GOT3 (cell line): ENCODE measurements around the gene DUS1L.
"Not testable (repeated sequence)": the region's sequence is repeated elsewhere in the genome, so short reads cannot be mapped to it uniquely, and the experiment has no call there.

Source experiments
- DNase-seq: peaks from one replicate; lab custom pipeline; 2025; ENCODE audit warnings: mixed read lengths; lab: John Stamatoyannopoulos, UW

DUS1L gene

DNA sequence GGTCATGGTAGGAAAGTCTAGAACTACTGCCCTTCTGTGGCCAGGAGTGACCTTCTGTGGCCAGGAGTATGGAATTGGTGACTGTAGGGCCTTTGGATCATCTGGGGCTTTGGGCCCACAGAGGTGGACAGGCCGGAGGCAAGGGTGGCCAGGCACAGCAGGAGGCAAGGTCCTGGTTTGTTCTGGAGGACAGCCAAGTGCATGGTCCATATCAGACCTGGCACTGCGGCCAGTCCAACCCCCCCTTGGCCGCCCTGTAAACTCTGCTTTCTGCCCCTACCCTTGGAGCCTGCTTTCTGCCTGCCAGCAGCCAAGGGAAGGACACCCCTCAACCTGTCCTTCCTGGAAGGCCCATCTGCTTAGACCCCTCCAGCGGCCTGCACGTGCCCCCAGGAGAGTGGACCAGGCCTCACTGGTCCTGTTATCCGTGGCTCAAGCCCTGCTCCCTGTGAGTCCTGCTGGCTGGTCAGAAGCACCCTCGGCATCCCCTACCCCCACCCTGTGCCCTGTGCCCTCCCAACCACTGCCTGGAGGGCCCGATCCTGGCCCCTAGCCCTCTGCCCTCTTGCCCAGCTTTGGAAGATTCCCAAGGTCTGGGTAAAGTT lies 25.8 kb downstream of the DUS1L start:
- no peak for DNase-seq

DNA sequence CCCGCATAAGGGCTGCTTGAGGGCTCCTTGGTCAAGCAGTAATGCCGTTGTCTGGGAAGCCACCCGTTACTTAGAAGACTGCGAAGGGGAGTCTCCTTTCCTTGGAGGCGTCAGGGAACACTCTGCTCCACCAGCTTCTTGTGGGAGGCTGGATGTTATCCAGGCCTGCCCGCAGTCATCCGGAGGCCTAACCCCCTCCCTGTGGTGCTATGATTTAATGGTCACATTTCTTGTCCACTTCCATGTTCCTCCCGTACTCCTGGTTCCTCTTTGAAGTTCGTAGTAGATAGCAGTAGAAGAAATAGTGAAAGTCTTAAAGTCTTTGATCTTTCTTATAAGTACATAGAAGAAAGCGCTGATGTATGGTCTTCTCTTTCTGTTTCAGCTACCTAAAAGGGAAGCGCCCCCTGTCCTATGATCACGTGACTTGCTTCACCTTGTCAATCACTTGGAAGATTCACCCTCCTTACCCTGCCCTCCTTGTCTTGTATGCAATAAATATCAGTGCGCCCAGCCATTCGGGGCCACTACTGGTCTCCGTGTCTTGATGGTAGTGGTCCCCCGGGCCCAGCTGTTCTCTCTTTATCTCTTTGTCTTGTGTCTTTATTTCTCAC lies 26.7 kb downstream of the DUS1L start:
- not testable (repeated sequence) for DNase-seq

DNA sequence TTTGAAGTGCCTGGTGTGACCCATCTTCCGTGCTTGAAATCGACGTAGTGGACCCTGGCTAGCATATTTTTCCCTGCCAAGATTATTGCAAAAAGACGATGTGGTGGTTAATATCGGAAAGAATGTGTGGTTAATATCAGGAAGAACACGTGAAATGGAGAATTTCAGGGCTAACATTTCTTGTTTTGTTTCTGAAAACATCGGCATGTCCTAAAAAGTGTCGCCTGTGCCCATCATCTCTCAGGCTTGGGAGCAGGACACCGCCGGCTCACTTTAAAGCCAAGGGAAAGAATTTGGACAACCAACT lies 27.8 kb downstream of the DUS1L start:
- DNase-seq, result no peak

DNA sequence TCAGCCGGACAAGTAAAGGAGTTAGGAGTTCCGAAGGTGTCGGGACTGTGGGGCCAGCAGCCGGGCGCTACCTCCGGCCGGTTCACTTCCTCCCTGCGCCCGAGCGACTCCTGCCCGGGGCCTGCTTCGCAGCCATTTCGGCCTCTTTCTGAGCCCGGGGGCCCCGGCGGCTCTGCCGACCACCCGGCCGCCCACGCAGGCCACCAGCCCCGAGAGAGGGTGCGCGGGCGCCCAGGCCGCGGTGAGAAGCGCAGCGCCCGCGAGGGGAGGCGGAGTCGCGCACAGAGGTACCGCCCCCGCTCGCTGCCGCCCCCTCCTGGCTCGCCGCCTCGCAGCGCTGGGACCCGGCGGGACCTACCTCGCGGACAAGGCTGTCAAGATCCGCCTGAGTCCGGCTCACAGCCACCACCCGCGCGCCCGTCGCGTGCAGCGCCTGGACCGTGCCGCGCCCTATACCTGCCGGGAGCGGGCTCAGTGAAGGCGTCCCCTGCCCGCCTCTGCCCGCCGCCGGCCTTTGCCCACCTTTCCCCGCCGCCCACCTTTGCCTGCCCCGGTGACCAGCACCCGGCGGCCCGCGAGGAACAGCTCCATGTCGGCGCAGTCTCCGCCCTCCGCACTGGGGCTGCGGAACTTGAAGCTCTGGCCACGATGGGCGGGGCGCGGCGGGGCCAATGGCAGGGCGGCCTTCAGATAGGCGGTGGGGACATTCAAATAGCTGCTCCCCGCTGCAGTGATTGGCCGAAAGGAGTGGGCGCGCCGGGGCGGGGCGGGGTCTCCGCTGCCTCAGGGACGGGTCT lies 28.3 kb downstream of the DUS1L start, which contains the start of gene DCXR:
TSS of gene DCXR (minus strand) at position 606 of the 797 bp plus-strand sequence. CDS start at position 591, 15 bp downstream.
- peak; percentile 84 for DNase-seq

DNA sequence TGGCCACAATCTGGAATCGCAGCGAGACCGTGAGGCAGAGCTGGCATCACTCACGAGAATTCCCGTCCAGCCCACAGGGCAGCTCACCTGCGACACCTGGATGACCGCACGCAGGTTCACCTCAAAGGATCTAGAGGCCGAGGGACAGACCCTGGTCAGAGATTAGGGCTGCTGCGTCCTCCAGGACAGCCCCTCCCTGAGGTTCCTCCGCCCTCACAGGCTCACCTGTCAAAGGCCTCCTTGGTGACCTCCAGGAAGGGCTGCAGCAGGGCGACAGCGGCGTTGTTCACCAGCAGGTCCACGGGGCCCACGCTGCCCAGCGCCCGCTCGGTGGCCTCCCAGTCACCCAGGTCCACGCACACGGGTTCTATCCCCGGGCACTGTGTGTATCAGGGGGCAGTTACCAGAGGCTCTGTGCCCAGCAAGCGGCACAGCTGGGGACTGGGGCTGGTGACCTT lies 28.9 kb downstream of the DUS1L start:
- no peak for DNase-seq

DNA sequence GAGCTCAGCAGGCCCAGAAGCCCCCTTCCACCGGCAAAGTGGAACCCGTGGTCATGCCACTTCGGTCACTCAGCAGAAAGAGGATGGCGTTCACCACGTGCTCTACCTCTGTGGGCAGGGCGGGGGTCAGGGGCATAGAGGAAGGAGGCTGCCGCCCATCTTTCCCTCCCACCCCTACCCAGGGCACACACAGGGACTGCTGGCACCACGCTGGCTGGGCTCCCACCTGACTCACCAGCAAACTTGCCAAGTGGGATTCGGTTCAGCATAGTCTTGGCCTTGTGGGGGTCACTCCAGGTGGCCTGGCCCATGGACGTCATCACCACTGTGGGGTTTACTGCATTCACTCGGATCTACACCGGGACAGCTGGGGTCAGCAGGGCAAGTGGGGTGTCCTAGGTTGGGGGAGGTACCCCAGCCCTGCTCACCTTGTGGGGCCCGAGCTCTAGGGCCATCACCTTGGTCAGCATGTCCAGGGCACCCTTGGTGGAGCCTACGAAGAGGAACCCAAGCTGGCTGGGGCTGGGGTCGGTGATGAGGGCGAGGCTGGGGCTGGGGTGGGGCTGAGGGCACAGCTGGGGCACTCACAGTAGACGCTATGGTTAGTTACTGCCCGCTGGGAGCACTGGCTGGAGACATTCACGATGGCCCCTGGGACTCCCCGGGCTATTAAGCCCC lies 29.5 kb downstream of the DUS1L start:
- no peak for DNase-seq

DNA sequence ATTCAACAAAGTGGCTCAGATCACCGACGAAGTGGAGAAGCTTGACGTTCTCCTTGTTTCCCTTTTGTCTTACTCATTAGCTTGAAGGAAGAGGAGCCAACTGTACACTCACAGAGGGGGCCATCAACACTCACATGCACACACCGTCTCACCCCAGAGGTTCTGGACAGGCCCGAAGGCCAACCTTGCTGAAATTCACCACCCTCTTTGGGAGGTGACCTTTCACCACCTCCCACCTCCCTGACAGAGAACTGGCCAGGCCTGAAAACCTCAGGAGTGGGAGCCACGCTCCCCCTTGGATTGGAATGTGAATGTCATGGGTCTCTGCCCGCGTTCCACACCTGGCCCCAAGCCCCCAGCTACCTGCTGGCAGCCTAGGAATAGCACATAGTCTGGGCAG lies 30.1 kb downstream of the DUS1L start:
- DNase-seq, result no peak

DNA sequence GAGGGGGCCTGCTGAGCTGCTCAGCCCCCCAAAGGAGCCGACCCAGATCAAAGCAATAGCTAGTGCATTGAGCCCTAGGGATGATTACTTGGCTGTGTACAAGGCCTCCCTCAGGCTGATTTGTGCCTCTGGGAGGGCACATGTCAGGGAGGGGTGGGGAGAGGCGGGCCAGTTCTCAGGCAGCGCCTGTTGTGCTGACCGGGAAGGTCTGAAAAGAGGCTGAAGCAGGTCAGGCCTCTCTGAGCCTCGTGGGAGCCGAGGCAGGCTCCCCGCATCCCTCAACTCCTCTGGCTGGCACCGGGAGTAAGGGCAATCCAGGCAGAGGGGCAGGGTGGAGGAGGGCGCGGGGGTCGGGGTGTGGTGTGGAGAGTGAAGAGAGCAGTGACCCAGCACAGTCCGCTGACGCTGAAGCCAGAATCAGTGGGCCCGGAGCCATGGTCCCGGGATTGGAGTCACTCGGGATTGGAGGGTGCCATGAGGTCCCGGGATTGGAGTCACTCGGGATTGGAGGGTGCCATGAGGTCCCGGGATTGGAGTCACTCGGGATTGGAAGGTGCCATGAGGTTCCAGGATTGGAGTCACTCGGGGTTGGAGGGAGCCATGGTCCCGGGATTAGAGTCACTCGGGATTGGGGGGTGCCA lies 31.1 kb downstream of the DUS1L start:
- DNase-seq, result no peak

DNA sequence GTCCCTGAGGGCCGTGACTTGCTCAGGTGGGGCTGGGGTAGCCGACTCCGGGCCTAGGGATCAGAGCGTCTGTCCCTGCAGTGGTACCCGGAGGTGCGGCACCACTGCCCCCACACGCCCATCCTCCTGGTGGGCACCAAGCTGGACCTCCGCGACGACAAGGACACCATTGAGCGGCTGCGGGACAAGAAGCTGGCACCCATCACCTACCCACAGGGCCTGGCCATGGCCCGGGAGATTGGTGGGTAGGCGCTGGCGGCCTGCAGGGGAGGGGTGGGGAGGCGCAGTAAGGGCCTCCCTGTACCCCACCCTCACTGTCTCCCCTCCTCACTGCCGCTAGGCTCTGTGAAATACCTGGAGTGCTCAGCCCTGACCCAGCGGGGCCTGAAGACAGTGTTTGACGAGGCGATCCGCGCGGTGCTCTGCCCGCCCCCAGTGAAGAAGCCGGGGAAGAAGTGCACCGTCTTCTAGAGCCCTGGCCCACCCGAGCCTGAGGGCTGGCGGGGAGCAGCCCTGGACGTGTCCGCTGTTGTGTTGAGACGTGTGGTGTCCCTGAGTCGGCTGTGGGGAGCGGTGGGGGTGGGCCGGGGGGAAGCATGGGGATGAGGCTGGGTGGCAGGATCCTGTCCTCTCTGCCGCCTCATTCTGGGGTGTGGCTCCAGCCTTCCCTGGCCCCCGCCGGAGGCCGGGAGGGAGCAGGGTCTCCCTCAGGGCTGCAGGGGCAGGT lies 32.1 kb downstream of the DUS1L start:
- DNase-seq, result no peak

DNA sequence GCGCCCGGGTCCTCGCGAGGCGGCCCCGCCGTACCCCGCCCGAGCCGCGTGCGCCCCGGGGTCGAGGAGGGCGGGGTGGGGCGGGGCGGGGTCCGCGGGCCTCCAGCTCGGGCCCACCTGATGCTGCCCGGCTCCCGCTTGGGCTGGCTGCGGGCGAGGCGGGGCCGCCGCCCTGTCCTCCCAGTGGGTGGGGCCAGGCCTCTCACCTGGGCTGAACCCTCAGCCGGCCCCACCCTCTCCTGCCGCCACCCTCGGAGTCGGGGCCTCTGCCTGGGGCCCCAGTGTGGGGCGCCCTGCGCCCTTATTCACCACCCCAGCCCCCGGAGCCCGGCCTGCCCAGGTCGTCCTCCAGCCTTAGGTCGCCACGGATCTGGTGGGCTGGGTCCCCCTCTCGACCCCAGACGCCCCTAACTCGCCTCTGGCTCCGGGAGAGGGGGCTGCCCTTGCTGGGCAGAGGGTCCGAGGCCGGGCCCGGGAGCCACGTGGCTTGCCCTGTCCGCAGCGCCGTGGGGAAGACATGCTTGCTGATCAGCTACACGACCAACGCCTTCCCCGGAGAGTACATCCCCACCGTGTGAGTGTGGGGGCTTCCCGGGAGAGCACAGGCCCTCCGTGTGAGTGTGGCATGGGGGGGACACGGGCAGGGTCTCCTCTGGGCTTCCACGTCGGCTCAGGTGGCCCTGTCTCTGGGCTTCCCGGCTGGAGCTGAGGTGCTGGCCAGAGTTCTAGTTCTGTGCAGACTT lies 33.5 kb downstream of the DUS1L start:
- DNase-seq, result no peak

DNA sequence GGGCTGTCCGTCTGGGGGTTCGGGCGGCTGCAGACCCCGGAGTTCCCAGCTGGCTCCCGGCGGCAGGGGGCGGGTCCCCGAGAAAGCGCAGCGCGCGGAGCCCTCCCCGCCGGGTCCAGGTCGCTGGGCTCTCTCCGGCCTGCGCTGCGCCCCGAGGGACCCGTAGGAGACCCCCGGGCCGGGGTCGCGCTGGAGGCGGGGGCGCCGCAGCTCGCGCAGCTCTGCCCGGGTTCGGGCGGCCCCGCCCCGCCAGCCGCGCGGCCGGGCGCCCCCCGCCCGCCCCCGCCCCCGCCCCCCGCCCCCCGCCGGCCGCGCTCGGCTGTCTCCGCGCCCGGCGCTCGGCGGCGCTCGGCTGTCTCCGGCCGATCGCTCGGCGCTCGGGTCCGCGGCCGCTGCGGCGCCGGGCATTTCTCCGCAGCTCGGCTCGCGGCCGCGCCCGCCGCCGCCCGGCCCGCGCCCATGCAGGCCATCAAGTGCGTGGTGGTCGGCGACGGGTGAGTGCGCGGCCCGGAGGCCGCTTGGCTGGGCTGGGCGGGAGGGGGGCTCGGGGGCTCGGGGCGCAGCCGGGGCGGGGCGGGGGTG lies 34.2 kb downstream of the DUS1L start, which contains the start of gene RAC3:
TSS of gene RAC3 (plus strand) at position 376 of the 582 bp plus-strand sequence. CDS start at position 460, 84 bp downstream.
- no peak for DNase-seq

DNA sequence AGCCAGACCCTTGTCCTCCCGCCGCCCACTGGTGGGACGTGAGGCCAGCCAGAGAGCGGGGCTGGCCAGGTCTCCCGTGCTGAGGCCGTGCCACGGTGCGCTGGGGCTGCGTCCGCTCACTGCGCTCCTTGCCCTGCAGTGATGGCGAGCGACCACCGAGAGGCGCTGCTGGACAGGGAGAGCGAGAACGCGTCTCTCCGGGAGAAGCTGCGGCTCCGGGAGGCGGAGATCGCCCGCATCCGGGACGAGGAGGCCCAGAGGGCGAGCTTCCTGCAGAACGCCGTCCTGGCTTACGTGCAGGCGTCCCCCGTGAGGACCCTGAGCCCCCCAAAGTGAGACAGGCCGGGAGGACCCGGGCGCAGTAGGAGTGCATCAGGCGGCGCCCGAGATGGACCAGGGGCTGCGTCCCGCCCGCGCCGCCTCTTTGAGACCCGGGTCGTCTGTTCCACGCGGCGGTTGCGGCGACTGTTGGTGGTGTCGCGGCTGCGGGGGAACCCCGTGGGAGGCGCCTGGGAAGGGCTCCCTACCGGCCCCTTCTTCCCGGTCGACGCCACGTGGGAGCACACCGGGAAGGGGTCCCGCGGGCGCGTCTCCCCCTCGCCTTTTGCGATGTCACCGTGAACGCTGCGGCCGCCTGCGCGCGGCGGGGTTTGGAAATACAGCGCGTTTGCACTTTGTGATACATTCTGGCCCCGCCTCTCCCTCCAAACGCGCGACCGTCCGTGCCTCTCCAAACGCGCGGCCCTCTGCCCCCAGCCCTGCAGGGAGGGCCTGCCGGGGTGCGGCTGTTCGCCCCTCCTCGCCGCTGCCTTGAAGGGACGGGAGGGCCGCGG lies 34.9 kb downstream of the DUS1L start:
- no peak for DNase-seq

DNA sequence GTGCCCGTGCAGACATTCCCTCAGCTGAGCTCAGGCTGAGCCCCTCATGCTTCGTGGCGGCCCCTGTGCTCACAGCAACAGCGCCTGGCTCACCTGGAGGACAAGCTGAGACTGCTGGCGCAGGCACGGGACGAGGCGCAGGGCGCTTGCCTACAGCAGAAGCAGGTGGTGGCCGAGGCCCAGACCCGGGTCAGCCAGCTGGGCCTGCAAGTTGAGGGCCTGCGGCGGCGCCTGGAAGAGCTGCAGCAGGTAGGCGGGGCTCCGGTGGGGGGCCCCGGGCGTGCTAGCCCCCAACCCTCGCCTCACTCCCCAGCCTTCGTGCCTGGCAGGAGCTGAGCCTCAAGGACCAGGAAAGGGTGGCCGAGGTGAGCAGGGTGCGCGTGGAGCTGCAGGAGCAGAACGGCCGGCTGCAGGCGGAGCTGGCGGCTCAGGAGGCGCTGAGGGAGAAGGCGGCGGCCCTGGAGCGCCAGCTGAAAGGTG lies 35.6 kb downstream of the DUS1L start:
- no peak for DNase-seq

DNA sequence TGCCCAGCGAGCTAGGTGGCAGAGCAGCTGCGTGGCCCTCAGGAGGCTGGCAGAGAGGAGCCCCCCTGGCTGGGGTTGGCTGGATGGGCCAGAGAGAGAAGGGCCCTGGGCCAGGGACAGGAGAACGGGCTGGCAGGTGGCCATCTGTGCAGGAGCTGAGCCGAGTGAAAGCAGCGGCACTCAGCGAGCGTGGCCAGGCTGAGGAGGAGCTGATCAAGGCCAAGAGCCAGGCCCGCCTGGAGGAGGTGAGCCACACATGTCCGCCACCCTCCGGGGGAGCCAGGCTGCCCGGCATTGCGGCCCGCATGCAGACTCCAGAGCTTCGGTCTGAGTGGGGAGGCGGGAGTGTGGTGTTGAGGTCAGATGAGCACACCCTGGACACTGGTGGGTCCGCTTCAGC lies 36.2 kb downstream of the DUS1L start:
- DNase-seq, result no peak

DNA sequence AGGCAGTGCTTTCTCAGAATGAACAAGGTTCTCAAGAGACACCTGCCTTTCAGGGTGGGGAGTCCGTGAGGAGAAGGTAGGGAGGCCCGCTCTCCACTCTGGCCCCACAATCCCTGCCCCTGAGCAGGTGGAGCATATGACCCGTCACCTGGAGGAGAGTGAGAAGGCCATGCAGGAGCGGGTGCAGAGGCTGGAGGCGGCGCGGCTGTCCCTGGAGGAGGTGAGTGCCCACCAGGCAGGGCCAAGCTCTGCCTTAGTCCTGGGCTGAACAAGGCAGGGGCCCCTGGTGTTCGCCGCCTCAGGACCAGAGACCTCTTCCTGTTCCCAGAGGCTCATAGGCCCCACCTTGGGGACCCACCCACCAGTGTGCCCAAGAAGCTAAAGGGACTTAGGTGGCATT lies 36.6 kb downstream of the DUS1L start:
- DNase-seq, result no peak

DNA sequence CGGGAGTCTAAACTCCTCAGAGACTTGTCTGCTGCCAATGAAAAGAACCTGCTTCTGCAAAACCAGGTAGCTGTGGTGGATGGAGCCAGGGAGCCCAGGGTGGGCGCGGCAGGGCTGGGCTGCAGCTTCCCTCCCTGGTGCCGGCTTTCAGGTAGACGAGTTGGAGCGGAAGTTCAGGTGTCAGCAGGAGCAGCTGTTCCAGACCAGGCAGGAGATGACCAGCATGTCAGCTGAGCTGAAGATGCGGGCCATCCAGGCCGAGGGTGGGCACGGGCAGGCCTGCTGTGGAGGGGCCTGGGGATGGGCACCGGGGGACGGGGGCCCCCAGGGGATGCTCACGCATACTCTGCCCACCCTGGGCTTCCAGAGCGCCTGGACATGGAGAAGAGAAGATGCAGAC lies 37.4 kb downstream of the DUS1L start:
- DNase-seq, result no peak

DNA sequence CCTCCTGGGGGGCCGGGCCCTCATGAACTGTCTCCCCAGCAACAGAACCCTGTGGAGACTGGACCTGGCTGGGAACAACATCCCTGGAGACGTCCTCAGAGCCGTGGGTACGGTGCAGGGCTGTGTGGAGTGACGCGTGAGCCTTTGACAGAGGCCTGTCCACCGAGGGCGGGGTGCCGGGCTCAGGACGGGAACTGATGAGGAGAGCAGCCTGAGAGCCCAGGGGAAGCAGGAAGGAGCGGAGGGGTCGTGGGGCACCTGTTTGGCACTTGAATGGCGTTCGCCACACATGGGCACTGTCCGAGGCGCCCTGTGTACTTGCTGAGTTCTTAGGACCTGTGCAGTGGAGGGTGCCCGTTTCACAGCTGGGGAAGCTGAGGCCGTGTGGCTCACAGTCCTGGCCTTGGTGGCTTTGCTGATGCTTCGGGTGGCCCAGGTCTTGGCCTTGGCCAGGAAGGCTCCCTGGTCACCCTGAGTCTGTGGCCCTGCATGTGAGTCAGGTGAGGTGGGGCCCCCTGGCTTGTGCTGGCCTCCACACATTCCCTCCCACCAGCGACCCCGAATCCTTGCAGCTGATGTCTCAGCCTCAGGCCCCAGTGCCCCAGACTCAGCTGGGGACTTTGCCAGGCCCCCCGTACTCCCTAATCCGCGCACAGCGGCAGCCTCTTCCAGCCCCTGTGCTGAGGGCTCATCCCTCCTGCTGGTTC lies 40.0 kb downstream of the DUS1L start:
- DNase-seq, result no peak

DNA sequence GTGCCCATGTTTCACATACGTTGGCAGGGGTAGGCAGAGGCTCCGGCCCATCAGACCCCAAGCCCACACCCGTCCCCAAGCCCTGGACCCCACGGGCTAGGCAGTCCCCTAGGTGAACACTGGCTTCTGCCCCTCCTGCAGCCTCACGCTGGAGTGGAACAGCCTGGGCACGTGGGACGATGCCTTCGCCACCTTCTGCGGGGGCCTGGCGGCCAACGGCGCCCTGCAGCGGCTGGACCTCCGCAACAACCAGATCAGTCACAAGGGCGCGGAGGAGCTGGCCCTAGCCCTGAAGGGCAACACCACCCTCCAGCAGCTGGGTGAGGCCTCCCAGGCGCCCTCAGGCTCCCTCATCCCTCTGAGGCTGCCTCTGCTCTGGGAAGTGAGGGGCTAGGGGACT lies 40.7 kb downstream of the DUS1L start:
- DNase-seq, result no peak
